GM19351 (cell line): ENCODE results near the gene SLC66A1.

ENCODE experiments used
- ATAC-seq: cut with Tn5 transposase; IDR thresholded peaks from one replicate; pipeline ENCODE4 v1.9.1; 2021; ENCODE audit warnings: mild to moderate bottlenecking, moderate library complexity; ENCODE audit not compliant: unreplicated experiment

The SLC66A1 gene

DNA sequence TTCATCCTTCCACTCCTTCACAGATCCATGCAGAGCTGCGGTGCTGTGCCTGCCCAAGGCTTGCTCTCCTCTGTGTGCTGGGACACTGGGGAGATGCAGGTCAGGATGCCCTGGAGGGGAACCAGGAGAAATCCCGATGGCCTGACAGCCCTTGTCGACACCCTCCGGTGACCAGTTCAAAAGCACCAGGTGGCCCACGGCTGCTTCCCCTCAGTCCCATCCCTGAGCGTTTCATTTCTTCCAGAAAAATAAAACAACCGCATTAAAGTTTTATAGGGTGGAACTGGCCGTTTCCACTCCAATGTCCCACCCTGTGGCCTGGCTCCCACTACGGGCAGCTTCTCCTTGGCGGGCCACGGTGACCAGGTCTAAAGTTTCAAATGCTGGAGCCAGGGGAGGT, 48.3 kb downstream of the SLC66A1 start:
- ATAC-seq = no peak

GRCh38 chr1:19360843-19361610, 48.9 kb downstream of the SLC66A1 start:
- ATAC-seq = no peak

DNA sequence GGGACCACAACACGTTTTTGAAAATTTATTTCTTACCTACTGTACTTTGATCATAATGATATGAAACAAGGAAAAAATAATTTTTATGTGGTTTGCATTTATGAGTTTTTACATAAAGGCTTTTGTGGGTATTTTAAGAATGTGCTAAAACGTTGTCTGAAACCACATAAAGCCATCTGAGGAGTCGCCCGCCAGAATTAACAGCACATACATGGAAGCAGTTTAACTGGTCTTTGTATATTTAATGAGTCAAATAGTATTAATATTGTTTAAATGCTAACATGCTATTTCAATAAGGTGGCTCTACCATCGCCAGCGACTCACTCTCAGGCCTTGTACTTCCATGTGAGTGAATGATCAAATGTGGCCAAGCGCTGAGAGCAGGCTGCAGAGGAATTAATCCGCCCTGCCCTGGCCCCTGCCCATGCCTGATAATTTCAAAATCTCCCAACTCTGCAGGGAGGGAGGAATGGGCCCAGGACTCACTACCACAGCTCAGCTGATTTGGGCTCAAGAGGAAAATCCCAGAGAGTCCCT, 49.6 kb downstream of the SLC66A1 start:
- ATAC-seq = no peak

DNA sequence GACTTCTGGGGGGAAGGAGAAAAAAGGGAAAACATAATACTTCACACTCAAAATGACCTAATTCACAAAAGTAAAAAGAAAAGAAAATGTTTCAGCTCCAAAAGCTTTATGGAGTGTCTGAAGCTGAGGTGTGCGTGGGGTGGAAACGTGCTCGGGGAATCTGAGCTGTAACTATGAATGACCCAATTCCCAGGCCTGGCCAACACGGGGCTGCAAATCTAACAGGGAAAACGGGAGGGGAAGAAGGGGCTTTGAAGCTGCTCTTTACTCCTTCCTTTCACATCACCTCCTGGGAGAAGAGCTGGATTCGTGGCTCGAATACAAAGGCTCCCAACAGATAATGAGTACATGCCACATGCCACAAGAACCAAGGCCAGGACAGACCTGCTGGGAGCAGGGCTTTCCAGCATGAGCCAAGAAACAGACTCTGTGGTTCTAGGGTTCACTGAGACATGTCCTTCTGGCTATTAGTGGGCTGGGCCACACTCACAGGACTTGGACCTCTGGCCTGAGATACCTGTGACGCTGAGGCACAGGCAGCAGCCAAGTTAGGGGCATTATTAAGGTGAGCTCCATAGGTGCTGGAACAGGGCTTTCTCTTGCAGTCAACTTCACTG, 51.5 kb downstream of the SLC66A1 start:
- ATAC-seq = no peak

DNA sequence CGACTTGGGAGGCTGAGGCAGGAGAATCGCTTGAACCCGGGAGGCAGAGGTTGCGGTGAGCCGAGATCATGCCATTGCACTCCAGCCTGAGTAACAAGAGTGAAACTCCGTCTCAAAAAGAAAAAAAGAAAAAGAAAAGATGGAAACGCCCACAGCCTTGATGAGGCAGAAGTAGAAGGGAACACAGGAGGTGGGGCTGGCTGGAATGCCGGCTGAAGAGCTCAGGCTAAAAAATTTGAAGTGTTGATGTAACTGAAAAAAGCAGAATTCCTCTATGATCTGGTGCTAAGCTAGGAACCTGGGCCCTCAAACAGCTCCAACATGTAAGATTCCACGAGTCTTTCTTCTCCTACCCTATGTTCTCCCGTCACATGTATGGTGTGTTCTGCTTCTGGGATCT, 53.6 kb downstream of the SLC66A1 start:
- ATAC-seq = no peak

DNA sequence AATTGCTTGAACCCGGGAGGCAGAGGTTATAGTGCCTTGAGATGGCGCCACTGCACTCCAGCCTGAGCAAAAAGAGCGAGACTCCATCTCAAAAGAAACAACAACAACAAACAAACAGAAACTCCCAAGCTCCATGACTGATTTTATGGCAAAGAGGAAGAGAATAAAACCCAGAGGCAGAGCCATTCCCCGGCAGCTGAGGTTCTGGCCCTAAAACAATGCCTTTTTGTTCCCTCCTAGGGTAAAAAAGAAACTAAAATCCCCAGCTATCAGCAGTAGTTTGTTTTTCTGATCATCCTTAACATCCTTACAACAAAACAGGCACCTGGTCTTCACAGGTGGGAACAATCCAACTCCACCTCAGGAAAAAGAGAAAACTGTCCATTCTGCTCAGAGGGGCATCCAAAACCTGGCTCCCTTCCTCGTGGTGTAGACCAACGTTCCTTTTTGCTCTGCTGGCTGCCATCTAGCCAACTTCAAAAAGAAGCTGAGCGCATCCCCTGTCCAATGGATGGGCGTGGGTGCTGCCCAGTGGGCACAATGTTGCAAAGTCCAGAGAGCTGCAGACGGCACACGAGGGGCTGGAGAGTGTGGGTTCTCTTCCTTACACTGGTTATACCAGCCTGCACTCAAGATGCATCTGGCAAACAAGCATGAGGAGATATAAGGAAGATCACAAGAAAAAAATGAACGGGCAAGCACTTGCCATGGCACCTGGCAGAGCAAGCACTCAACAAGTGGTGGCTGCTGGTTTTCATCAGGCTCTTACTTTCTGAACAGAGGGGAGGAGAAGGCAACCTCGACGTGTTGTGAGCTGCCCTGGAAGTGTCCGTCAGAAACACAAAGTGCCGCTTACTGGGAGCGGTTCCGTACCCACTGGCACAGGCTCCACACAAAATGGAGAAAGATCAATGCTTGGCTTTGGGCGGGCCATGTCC, 54.7 kb downstream of the SLC66A1 start:
- no peak for ATAC-seq

DNA sequence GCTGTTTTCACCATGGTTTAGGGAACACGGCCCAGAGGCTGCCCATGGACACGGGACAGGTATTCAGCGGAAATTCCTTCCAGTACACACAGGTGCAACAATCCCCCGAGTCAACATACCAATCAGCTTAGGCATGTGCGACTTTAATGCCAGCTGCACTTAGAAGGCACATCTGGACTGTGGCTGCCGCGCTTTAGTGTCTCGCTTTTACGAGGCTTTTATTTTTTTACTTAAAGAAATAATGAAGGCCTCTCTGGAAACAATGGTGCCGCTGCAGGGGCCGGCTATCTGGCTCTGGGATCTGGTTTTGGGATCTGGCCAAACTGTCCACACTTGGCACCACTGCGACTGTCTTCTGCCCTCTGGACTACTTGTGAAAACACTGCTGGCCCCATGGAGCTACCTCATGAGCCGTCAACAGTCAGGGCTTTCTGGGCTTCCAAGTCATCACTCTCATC, 55.5 kb downstream of the SLC66A1 start:
- no peak for ATAC-seq

DNA sequence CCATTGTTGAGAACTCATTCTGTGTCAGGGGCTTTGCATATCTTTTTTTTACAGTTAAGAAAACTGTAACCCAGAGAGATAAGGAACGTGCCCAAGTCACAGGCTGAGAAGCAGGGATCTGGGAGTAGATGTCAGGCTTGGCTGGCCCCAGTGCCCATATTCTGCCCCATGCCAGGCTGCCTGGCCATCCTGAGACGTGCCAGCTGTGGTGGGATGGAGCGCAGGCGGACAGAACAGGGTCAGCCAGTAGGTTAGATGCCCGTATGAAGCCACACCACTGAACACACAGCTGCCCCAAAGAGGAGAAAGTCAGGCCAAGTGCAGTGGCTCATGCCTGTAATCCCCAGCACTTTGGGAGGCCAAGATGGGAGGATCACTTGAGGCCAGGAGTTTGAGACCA, 55.9 kb downstream of the SLC66A1 start:
- no peak for ATAC-seq

GRCh38 chr1:19368964-19369363, 56.8 kb downstream of the SLC66A1 start:
- ATAC-seq = no peak

GRCh38 chr1:19369396-19370090, 57.4 kb downstream of the SLC66A1 start:
- ATAC-seq = no peak

DNA sequence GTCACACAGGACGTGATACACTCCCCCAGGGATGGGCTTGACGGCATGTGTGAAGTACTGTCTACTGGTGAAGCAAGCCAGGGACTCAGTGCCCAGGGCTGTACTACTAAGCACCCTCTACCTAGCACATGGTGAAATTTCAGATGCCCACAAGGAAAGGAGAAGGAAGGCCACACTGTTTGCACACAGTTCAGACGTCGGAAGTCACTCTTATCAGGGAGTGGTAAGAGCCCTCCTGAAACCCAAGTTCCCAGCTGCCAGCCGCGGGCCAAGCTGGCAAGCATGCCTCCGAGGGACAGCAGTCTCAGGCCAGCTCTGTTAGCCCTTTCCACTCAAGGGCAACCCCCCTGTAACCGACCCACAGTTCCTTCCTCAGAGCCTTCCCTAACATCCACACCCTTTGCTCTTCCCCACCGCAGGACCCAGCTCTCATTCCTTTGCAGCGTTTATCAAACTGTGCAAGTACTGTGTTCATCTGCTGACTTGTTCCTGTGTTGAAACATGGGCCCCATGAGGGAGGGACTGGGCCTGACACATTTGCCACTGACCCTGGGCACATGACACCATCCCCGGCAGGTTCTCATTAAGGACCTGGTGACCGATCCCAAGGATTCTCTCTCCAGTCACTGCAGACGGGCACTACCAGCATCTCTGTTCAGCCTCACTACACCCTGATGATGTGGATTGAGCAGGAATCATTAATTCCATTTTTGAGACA, 58.5 kb downstream of the SLC66A1 start:
- no peak for ATAC-seq

GRCh38 chr1:19371226-19372135, 59.4 kb downstream of the SLC66A1 start:
- no peak for ATAC-seq

GRCh38 chr1:19372136-19372514, 60.0 kb downstream of the SLC66A1 start:
- no peak for ATAC-seq

- no peak for ATAC-seq
Measured at GRCh38 chr1:19372602-19373001, 60.5 kb downstream of the SLC66A1 start.

DNA sequence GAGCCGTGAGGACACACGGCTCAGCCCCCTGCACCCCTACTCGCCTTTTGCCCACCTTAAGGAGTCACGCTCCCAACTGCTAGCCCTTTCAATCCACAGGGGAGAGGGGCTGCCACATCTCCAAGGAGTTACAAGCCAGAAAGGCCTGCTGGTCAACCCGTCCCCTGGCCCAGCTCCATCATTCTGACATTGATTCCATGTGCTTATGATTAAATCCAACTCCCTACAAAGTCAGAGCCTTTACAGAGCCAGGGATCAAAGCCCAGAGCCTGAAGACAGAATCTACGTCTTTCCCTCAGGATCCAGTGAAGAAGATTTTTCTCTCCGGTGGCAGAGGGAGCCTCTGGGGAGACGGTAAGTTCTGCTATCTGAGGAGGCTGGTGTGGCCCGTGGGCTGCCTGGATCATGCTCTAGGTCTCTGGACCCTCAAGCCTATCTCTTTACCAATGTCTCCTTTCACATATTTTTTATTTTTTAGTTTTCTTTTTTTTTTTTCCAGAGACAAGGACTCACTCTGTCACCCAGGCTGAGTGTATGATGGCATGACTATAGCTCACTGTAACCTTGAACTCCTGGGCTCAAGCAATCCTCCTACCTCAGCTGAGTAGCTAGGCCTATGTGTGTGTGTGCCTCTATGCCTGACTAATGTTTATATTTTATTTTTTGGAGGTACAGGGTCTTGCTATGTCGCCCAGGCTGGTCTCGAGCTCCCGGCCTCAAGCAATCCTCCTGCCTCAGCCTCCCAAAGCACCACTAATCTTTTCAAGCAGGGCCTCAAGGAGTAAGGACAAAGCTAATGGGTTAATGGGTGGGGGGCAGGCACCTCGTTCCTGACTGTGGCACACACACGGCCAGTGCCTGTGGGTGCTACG, 61.3 kb downstream of the SLC66A1 start:
- ATAC-seq = no peak

- no peak for ATAC-seq
Measured at GRCh38 chr1:19374083-19374801, 62.1 kb downstream of the SLC66A1 start.

DNA sequence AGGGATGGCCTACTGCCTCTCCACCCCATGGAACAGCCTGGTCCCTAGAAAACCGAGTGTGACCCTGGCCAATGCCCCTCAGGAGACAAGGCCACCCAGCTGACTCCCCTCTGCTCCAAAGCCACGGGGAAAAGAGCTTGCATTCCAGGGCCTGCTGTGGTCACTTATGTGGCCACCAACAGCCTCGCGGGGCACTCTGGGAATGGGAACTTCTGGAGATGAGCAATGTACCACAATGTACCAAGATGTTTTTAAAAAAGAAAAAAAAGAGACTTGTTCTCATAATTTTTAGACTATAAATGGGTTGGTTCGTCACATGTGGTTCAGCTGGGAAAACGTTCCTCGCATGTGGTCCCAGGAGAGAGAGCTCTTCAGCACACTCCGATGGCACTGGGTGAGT, 62.8 kb downstream of the SLC66A1 start:
- no peak for ATAC-seq
